Neural crest cell (in vitro differentiated cells): ENCODE measurements around the gene SLN. TPM values are rescaled to one million over a fixed set of nuclear protein-coding genes. Genes with fewer than 3 reads are reported as not detected.

Experiments used
- DNase-seq: peaks from one replicate; pipeline ENCODE4 v3.0.0; 2021; ENCODE audit warnings: low read depth, mixed read lengths, low spot score
- H3K27ac Mint-ChIP-seq: one replicate; pipeline ENCODE4 v1.8.0; 2021; ENCODE audit warnings: mild to moderate bottlenecking, mixed read lengths; ENCODE audit not compliant: unreplicated experiment
- H3K27me3 Mint-ChIP-seq: 2 replicates; pipeline ENCODE4 v1.8.0; 2021; ENCODE audit warnings: low read depth, mild to moderate bottlenecking, mixed read lengths
- H3K36me3 Mint-ChIP-seq: 2 replicates; pipeline ENCODE4 v1.8.0; 2021; ENCODE audit warnings: low read depth, mild to moderate bottlenecking, mixed read lengths
- H3K4me1 Mint-ChIP-seq: 2 replicates; pipeline ENCODE4 v1.8.0; 2021; ENCODE audit warnings: mixed read lengths
- H3K4me3 Mint-ChIP-seq: one replicate; pipeline ENCODE4 v1.8.0; 2021; ENCODE audit warnings: mild to moderate bottlenecking, mixed read lengths
- H3K9me3 Mint-ChIP-seq: 2 replicates; pipeline ENCODE4 v1.8.0; 2021; ENCODE audit warnings: mixed read lengths
- CTCF ChIP-seq: fragments of 200-600 bp; sonication (generic); conservative IDR thresholded peaks from 2 replicates; pipeline ENCODE4 v1.5.0; 2021; ENCODE audit warnings: antibody characterized with exemption, mild to moderate bottlenecking
- total RNA-seq: library from RNA; stranded (reverse); gene quantifications from 2 replicates; pipeline ENCODE4 v1.2.1, GENCODE V29; 2021

The SLN gene
- total RNA-seq, 1 donor from 2014 or later = not detected

- H3K4me3 Mint-ChIP-seq = no peak overlapping the region
- no peak overlapping the region for H3K27ac Mint-ChIP-seq
- H3K9me3 Mint-ChIP-seq = no peaks in the 10 kb centered on the region
- no peaks in the 10 kb centered on the region for H3K36me3 Mint-ChIP-seq
- no peak for DNase-seq
- peaks cover 8% of the 10 kb centered on the region for H3K4me1 Mint-ChIP-seq
- no peak for TF ChIP-seq CTCF
- H3K27me3 Mint-ChIP-seq = peaks cover 11% of the 10 kb centered on the region
These were observed 9.7 kb downstream of the SLN start for GRCh38 chr11:107702109-107702660.

GRCh38 chr11:107699371-107700285, 12.2 kb downstream of the SLN start:
- Mint-ChIP-seq H3K27me3 (peaks cover 7% of the 10 kb centered on the region), H3K4me1 (peaks cover 8% of the 10 kb centered on the region), H3K9me3 (no peaks in the 10 kb centered on the region), H3K4me3 (no peak overlapping the region), H3K36me3 (no peaks in the 10 kb centered on the region), H3K27ac (no peak overlapping the region)
- TF ChIP-seq CTCF = no peak
- DNase-seq = no peak

GRCh38 chr11:107697291-107697690, 14.6 kb downstream of the SLN start:
- DNase-seq = no peak
- Mint-ChIP-seq H3K36me3 (no peaks in the 10 kb centered on the region), H3K27ac (no peak overlapping the region), H3K9me3 (no peaks in the 10 kb centered on the region), H3K4me1 (peaks cover 8% of the 10 kb centered on the region), H3K4me3 (no peak overlapping the region), H3K27me3 (peaks cover 3% of the 10 kb centered on the region)
- no peak for TF ChIP-seq CTCF

GRCh38 chr11:107696140-107696539, 15.7 kb downstream of the SLN start:
- H3K9me3 Mint-ChIP-seq = no peaks in the 10 kb centered on the region
- no peaks in the 10 kb centered on the region for H3K36me3 Mint-ChIP-seq
- no peak overlapping the region for H3K27ac Mint-ChIP-seq
- no peak for TF ChIP-seq CTCF
- H3K4me3 Mint-ChIP-seq = no peak overlapping the region
- peaks cover 6% of the 10 kb centered on the region for H3K27me3 Mint-ChIP-seq
- H3K4me1 Mint-ChIP-seq = peaks cover 8% of the 10 kb centered on the region
- DNase-seq = no peak

- Mint-ChIP-seq H3K27me3 (peaks cover 6% of the 10 kb centered on the region), H3K4me3 (no peak overlapping the region)
- no peak for DNase-seq
These were observed 16.4 kb downstream of the SLN start for GRCh38 chr11:107695446-107695845.

More at GRCh38 chr11:107695446-107695845, 16.4 kb downstream of the SLN start:
- no peaks in the 10 kb centered on the region for H3K36me3 Mint-ChIP-seq
- H3K27ac Mint-ChIP-seq = no peak overlapping the region
- H3K4me1 Mint-ChIP-seq = peaks cover 8% of the 10 kb centered on the region
- no peaks in the 10 kb centered on the region for H3K9me3 Mint-ChIP-seq
- TF ChIP-seq CTCF = no peak
